Measurements from ENCODE around the gene INPP5D. TPM values are rescaled to one million over a fixed set of nuclear protein-coding genes. Genes with fewer than 3 reads are reported as not detected.

INPP5D gene
- total and polyA plus RNA-seq, 2 of the 13 experiments (the other 11 are each of a cell fraction or from before 2014, with no cell fraction given): 16.7 to 18.0 TPM

DNA sequence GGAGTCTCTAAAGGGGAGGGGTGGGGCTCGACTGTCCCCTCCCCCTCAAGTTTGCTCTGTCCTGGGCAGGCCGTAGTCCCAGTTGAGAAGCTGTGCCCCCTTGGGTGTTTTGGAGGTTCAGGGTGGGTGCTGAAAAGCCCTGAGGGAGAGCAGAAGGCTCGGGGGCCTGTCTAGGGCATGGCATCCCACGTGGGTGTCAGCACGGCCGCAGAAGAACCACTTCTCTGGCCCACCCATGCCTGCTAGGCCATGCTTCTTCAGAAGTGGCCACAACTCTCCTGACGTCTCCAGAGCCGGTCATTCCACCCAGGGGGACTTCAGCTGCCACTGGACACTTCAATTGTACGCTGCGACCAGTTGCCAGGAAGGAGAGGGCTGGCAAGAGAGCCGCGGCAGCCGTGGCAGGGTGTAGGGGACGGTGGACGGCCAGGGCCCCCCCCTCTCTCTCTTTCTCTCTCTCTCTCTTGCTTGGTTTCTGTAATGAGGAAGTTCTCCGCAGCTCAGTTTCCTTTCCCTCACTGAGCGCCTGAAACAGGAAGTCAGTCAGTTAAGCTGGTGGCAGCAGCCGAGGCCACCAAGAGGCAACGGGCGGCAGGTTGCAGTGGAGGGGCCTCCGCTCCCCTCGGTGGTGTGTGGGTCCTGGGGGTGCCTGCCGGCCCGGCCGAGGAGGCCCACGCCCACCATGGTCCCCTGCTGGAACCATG is at the start of gene INPP5D (continued):
- TF ChIP-seq GFI1 (CRISPR knock-in tag; IDR thresholded peaks at IDR 0.05; ENCODE audit: borderline replicate concordance) (no peak), ZNF235 (CRISPR knock-in tag; IDR thresholded peaks at IDR 0.05; ENCODE audit: borderline replicate concordance) (no peak), NFKB2 (CRISPR knock-in tag; IDR thresholded peaks at IDR 0.05; ENCODE audit: borderline replicate concordance) (peak; percentile 34; the same call in 1 of the 2 replicates), KDM3A (CRISPR knock-in tag; IDR thresholded peaks at IDR 0.05; ENCODE audit: low read depth) (peak; percentile 37; the same call in 1 of the 2 replicates), HNRNPK (IDR thresholded peaks at IDR 0.05; ENCODE audit: low read depth, low read length, poor library complexity, severe bottlenecking) (no peak), ZNF124 (CRISPR knock-in tag; IDR thresholded peaks at IDR 0.05) (0 out of 2 replicates have a peak, but pooled peaks have one; percentile 4), MXD4 (CRISPR knock-in tag; IDR thresholded peaks at IDR 0.05) (peak; percentile 82; the same call in 1 of the 2 replicates), ZNF850 (CRISPR knock-in tag; conservative IDR thresholded peaks at IDR 0.05) (0 out of 2 replicates have a peak, but pooled peaks have one; percentile 6), HOXD1 (CRISPR knock-in tag; IDR thresholded peaks at IDR 0.05) (0 out of 2 replicates have a peak, but pooled peaks have one; percentile 29), ZNF232 (CRISPR knock-in tag; IDR thresholded peaks at IDR 0.05; ENCODE audit: borderline replicate concordance) (0 out of 2 replicates have a peak, but pooled peaks have one; percentile 47), TSC22D2 (CRISPR knock-in tag; IDR thresholded peaks at IDR 0.05; ENCODE audit: borderline replicate concordance) (peak; percentile 89; the same call in 1 of the 2 replicates), YEATS4 (CRISPR knock-in tag; IDR thresholded peaks at IDR 0.05; ENCODE audit: borderline replicate concordance) (peak; percentile 81), AKAP8 (CRISPR knock-in tag; IDR thresholded peaks at IDR 0.05) (0 out of 2 replicates have a peak, but pooled peaks have one; percentile 53), NFE2L2 (IDR thresholded peaks at IDR 0.05; ENCODE audit: low read length) (no peak), ZNF790 (CRISPR knock-in tag; IDR thresholded peaks at IDR 0.05; ENCODE audit: borderline replicate concordance) (0 out of 2 replicates have a peak, but pooled peaks have one; percentile 78), ZNF205 (CRISPR knock-in tag; IDR thresholded peaks at IDR 0.05) (0 out of 2 replicates have a peak, but pooled peaks have one; percentile 22), ZNF30 (CRISPR knock-in tag; IDR thresholded peaks at IDR 0.05) (0 out of 2 replicates have a peak, but pooled peaks have one; percentile 30), EEA1 (CRISPR knock-in tag; IDR thresholded peaks at IDR 0.05; ENCODE audit: borderline replicate concordance) (no peak)
- TF ChIP-seq, protein P1, sequence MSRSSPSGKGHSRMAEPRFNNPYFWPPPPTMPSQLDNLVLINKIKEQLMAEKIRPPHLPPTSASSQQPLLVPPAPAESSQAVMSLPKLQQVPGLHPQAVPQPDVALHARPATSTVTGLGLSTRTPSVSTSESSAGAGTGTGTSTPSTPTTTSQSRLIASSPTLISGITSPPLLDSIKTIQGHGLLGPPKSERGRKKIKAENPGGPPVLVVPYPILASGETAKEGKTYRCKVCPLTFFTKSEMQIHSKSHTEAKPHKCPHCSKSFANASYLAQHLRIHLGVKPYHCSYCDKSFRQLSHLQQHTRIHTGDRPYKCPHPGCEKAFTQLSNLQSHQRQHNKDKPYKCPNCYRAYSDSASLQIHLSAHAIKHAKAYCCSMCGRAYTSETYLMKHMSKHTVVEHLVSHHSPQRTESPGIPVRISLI (CRISPR knock-in tag; IDR thresholded peaks at IDR 0.05; ENCODE audit: borderline replicate concordance): 0 out of 2 replicates have a peak, but pooled peaks have one; percentile 8
- TF ChIP-seq, protein P2, sequence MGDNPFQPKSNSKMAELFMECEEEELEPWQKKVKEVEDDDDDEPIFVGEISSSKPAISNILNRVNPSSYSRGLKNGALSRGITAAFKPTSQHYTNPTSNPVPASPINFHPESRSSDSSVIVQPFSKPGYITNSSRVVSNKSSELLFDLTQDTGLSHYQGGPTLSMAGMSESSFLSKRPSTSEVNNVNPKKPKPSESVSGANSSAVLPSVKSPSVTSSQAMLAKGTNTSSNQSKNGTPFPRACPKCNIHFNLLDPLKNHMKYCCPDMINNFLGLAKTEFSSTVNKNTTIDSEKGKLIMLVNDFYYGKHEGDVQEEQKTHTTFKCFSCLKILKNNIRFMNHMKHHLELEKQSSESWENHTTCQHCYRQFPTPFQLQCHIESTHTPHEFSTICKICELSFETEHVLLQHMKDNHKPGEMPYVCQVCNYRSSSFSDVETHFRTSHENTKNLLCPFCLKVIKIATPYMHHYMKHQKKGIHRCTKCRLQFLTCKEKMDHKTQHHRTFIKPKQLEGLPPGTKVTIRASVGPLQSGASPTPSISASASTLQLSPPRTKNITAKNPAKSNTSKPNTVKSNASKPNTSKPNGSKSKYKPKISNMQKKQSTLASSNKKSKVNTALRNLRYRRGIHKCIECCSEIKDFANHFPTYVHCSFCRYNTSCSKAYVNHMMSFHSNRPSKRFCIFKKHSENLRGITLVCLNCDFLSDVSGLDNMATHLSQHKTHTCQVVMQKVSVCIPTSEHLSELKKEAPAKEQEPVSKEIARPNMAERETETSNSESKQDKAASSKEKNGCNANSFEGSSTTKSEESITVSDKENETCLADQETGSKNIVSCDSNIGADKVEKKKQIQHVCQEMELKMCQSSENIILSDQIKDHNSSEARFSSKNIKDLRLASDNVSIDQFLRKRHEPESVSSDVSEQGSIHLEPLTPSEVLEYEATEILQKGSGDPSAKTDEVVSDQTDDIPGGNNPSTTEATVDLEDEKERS (CRISPR knock-in tag; IDR thresholded peaks at IDR 0.05): no peak
- TF ChIP-seq, protein P3, sequence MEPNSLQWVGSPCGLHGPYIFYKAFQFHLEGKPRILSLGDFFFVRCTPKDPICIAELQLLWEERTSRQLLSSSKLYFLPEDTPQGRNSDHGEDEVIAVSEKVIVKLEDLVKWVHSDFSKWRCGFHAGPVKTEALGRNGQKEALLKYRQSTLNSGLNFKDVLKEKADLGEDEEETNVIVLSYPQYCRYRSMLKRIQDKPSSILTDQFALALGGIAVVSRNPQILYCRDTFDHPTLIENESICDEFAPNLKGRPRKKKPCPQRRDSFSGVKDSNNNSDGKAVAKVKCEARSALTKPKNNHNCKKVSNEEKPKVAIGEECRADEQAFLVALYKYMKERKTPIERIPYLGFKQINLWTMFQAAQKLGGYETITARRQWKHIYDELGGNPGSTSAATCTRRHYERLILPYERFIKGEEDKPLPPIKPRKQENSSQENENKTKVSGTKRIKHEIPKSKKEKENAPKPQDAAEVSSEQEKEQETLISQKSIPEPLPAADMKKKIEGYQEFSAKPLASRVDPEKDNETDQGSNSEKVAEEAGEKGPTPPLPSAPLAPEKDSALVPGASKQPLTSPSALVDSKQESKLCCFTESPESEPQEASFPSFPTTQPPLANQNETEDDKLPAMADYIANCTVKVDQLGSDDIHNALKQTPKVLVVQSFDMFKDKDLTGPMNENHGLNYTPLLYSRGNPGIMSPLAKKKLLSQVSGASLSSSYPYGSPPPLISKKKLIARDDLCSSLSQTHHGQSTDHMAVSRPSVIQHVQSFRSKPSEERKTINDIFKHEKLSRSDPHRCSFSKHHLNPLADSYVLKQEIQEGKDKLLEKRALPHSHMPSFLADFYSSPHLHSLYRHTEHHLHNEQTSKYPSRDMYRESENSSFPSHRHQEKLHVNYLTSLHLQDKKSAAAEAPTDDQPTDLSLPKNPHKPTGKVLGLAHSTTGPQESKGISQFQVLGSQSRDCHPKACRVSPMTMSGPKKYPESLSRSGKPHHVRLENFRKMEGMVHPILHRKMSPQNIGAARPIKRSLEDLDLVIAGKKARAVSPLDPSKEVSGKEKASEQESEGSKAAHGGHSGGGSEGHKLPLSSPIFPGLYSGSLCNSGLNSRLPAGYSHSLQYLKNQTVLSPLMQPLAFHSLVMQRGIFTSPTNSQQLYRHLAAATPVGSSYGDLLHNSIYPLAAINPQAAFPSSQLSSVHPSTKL (CRISPR knock-in tag; IDR thresholded peaks at IDR 0.05): peak; percentile 29; the same call in 1 of the 2 replicates
